Left ventricle myocardium inferior (tissue), 1 donor: ENCODE measurements around the gene NHSL1. TPM values are rescaled to one million over a fixed set of nuclear protein-coding genes. Genes with fewer than 3 reads are reported as not detected.
A peak's percentile ranks its signal among the peaks of the same experiment; 100 is the strongest.

Experiments used
- DNase-seq: peaks from one replicate; pipeline ENCODE4 v3.0.0-alpha.2; 2020
- H3K27ac ChIP-seq: fragments of 200-600 bp; replicated peaks from 2 replicates; pipeline ENCODE4 v1.8.0; 2021
- H3K27me3 ChIP-seq: fragments of 200-600 bp; 2 replicates; pipeline ENCODE4 v1.8.0; 2021; ENCODE audit warnings: low read depth
- H3K36me3 ChIP-seq: fragments of 200-600 bp; 2 replicates; pipeline ENCODE4 v1.8.0; 2021
- H3K4me1 ChIP-seq: fragments of 200-600 bp; 2 replicates; pipeline ENCODE4 v1.8.0; 2021
- H3K4me3 ChIP-seq: fragments of 200-600 bp; 2 replicates; pipeline ENCODE4 v1.8.0; 2021; ENCODE audit warnings: mild to moderate bottlenecking, moderate library complexity
- H3K9me3 ChIP-seq: fragments of 200-600 bp; replicated peaks from 2 replicates; pipeline ENCODE4 v1.8.0; 2021
- CTCF ChIP-seq: fragments of 200-600 bp; IDR thresholded peaks from 2 replicates; pipeline ENCODE4 v1.8.0; 2021; ENCODE audit warnings: antibody characterized with exemption, mild to moderate bottlenecking, borderline replicate concordance
- intact Hi-C: fragments of 100-400 bp; cut with micrococcal nuclease; formaldehyde crosslinking; loops from one replicate; pipeline ENCODE4 v1.11.0; 2022
- total RNA-seq: library from RNA; stranded (reverse); fragmentation: NEBNext Ultra II Directional; extraction: Animal tissue kit (Norgen Biotek cat#: 25700); gene quantifications from one replicate; pipeline ENCODE4 v1.2.1, GENCODE V29; 2021
- donor health status: DM: no; HTN: yes; CAD: no; lungs with severe emphysema.

NHSL1 gene
- total RNA-seq, 1 donor from 2014 or later, result 44.7 TPM

- no peaks in the 10 kb centered on the region for H3K27me3 ChIP-seq
- no peaks in the 10 kb centered on the region for H3K9me3 ChIP-seq
- peaks cover 16% of the 10 kb centered on the region for H3K36me3 ChIP-seq
- H3K4me1 ChIP-seq, result peaks cover 40% of the 10 kb centered on the region
- no peak for TF ChIP-seq CTCF
- no peak for DNase-seq
- intact Hi-C loops, result loop anchor here (10.0 kb wide), 1 partner anchor 287 kb away; no protein-coding TSS in a partner anchor
- H3K27ac ChIP-seq, result peak overlapping the region; percentile 2
- H3K4me3 ChIP-seq, result no peak overlapping the region
Measured at GRCh38 chr6:138401960-138402837, 97.1 kb downstream of the NHSL1 start.

- H3K27me3 ChIP-seq, result no peaks in the 10 kb centered on the region
- intact Hi-C loops, result loop anchor here (10.0 kb wide), 1 partner anchor 286 kb away; no protein-coding TSS in a partner anchor
- no peak for DNase-seq
- TF ChIP-seq CTCF, result no peak
- H3K9me3 ChIP-seq, result no peaks in the 10 kb centered on the region
- peak overlapping the region; percentile 36 for H3K27ac ChIP-seq
- H3K36me3 ChIP-seq, result no peaks in the 10 kb centered on the region
- no peak overlapping the region for H3K4me3 ChIP-seq
- peaks cover 45% of the 10 kb centered on the region for H3K4me1 ChIP-seq
Measured at GRCh38 chr6:138400326-138400725, 99.0 kb downstream of the NHSL1 start.

GRCh38 chr6:138397128-138398122 lies 101.9 kb downstream of the NHSL1 start:
- no peaks in the 10 kb centered on the region for H3K36me3 ChIP-seq
- intact Hi-C loops, result no loop called here
- no peak overlapping the region for H3K4me3 ChIP-seq
- no peaks in the 10 kb centered on the region for H3K9me3 ChIP-seq
- DNase-seq, result no peak
- H3K27me3 ChIP-seq, result no peaks in the 10 kb centered on the region
- TF ChIP-seq CTCF, result no peak
- no peak overlapping the region for H3K27ac ChIP-seq
- H3K4me1 ChIP-seq, result peaks cover 42% of the 10 kb centered on the region

- no peaks in the 10 kb centered on the region for H3K36me3 ChIP-seq
- intact Hi-C loops, result no loop called here
- no peak overlapping the region for H3K27ac ChIP-seq
- H3K4me1 ChIP-seq, result peaks cover 42% of the 10 kb centered on the region
- DNase-seq, result no peak
- H3K27me3 ChIP-seq, result no peaks in the 10 kb centered on the region
- TF ChIP-seq CTCF, result no peak
- no peak overlapping the region for H3K4me3 ChIP-seq
- no peaks in the 10 kb centered on the region for H3K9me3 ChIP-seq
Measured at GRCh38 chr6:138396709-138397108, 102.6 kb downstream of the NHSL1 start.
